GM18519 (cell line): ENCODE results near the gene KBTBD8.

Experiments used
- ATAC-seq: cut with Tn5 transposase; IDR thresholded peaks from one replicate; pipeline ENCODE4 v1.9.1; 2021; ENCODE audit warnings: mild to moderate bottlenecking, moderate library complexity; ENCODE audit not compliant: unreplicated experiment, low FRiP score

Gene KBTBD8

DNA sequence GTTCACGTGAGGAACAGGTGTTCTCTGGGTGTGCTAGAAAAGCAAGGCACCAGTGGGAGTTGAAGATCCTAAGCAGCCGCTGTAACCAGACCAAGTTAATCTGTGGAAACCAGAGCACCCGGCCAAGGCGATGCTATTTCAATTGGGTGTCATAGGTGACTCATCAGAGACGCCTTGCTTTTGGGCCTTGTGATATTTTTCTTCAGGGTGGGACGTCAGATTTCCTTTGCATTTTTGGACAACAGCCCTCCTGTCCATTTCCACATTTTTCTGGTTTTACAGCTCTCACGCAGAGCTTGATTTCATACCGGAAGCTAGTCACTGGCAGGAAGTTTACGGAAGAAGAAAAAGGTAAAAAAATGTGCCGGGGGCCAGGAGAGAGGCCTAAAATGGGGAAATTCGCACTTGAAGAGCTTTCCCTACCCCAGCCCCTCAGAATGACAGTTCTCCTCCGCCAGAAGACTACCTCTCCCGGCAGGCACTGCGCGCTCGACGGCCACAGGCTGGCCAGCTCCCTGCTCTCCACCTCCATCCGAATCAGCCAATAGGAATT is 471 bp upstream of the KBTBD8 start:
- no peak for ATAC-seq

- ATAC-seq: no peak
Observed at GRCh38 chr3:66998904-66999235, 763 bp downstream of the KBTBD8 start.

GRCh38 chr3:67000009-67000408 is 1.9 kb downstream of the KBTBD8 start:
- peak; percentile 76 for ATAC-seq

DNA sequence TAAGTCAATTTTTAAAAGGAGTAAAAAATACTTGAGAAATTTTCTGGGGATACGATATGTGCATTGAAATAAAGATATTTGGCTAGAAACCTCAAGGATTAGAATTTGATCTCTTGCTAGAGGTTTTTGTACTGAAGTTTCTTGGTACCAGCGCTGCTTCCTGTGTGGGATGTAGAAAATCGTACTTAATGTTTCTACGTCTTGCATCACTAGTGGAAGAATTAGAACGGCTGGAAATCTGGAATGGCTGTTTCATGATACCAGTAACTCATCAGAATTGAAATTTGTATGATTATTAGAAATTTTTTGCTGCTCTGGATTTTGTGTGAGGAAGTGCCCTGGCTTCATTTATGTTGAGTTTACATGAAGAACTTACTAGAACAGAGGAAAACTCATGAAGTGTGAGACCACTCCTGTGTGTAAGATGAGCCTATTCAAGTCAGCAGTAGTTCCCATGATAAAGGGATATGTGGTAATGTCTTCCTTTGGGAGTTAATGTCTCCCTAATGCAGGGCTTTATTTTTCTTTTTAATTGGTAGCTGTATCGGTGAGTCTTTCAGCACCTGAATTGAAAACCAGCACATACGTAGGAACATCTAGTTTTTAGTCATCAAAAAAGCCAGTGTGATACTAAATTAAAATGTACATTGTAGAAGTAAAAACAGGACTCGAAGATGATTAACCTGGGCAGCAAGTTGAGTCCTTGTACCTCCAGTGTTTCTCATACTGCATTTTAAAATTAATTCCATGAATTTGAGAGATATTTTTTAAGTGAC is 3.2 kb downstream of the KBTBD8 start:
- no peak for ATAC-seq

- ATAC-seq: no peak
Observed at GRCh38 chr3:67005974-67006373, 7.9 kb downstream of the KBTBD8 start.

GRCh38 chr3:67006460-67006859 is 8.4 kb downstream of the KBTBD8 start:
- ATAC-seq: no peak

DNA sequence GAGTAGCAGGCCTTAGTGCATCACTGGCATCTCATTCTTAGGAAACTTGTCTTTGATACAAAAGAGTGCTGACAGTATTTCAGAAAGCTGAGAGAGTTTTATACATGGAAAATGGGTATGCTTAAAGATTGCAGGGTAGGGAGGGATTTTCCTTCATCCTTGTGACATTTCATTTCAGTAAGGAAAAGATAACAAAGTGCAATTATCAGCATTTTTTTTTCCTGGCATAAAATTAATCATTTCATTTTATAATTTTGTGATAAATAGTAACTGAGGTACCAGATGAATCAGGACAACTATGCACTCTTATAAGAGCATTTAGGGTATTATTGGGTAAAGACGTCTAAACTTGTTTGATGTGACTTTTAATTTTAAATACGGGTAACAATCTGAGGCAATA is 10.3 kb downstream of the KBTBD8 start:
- ATAC-seq: no peak

DNA sequence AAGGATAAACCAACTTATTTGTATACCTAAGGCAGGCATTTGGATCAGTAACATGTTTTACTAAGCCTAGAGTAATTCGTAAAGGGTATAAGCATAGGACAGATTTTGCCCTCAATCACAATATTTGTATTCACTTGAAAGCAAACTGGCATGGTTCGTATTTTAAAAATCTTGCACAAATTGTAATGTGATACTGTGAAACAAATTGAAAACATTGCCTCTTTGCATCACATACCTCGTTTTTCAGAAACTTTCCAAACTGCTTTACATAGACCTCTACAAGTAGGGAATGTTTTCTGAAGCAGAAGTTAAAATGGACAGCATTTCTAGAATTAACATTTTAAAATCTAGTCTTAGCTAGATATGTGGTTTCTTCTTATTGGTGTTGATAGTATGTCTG is 11.6 kb downstream of the KBTBD8 start:
- no peak for ATAC-seq

DNA sequence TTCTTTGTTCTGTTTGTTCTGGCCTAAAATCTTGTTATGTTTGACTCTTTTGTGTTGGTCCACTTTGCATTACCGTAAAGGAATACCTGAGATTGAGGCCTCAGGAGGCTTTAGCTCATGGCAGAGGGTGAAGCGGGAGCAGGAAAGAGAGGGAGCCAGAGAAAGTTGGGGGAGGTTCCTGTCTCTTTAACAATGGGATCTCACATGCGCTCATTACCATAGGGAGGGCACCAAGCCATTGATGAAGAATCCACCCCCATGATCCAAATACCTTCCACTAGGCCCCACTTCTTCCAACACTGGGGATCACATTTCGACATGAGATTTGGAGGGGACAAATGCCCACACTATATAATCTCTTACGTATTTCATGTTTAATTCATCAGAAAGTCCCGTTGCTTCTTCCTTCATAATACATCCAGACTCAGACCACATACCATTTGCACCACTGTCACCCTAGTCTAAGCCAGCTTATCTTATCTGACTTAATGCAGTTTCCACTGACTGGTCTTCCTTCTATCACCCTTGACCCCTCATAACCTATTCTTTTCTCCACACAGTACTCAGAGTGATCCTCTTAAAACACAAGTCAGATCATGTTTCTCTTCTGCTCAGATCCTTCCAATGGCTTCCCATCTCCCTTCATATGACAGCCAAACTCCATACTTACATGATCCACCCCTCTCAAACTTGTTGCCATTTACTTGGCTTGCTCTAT is 13.5 kb downstream of the KBTBD8 start:
- no peak for ATAC-seq

DNA sequence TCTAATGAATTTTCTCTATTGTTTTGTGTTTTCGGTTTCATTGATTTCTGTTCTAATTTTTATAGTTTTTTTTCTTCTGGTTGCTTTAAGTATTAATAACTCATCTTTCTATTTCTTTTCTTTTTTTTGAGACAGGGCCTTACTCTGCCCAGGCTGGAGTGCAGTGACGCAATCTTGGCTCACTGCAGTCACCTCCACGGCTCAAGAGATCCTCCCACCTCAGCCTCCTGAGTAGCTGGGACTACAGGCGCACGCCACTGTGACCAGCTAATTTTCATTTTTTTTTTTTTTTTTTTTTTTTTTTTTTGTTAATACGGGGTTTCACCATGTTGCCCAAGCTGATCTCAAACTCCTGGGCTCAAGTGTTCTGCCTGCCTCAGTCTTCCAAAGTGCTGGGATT is 14.5 kb downstream of the KBTBD8 start:
- ATAC-seq: no peak

DNA sequence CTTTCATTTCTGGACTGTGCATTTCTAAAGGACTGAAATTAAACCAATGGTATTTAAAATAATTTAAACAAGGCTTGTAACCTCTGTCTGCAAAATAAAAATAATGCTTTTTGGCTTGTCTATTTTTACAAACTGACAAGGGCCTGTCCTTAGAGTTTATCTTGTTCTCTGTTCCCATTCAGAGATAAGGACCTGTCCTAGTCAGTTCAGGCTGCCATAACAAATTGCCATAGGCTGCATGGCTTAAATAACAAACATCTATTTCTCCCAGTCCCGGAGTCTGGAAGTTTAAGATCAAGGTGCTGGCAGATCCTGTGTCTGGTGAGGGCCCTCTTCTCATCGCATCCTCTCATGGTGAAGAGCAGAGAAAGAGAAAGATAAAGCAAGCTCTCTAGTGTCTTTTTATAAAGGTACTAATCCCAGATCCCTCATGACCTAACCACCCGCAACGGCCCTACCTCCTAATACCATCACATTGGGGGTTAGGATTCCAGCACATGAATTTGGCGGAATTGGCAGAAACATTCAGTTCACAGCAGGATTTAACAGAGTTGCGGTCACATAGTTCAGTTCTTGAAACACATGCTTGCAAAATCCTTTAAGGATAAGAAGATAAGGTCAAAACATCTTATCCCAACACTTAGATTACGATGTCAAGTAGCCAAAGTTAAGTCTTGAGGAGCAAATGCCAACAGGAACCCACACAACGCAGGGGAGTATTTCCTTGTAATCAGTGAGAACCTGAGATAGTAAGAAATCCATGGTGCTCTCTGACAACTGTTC is 17.8 kb downstream of the KBTBD8 start:
- no peak for ATAC-seq

- no peak for ATAC-seq
Observed at GRCh38 chr3:67016522-67017080, 18.5 kb downstream of the KBTBD8 start.

GRCh38 chr3:67017211-67017610 is 19.1 kb downstream of the KBTBD8 start:
- ATAC-seq: no peak

- peak; percentile 34 for ATAC-seq
Observed at GRCh38 chr3:67018105-67018788, 20.1 kb downstream of the KBTBD8 start.

DNA sequence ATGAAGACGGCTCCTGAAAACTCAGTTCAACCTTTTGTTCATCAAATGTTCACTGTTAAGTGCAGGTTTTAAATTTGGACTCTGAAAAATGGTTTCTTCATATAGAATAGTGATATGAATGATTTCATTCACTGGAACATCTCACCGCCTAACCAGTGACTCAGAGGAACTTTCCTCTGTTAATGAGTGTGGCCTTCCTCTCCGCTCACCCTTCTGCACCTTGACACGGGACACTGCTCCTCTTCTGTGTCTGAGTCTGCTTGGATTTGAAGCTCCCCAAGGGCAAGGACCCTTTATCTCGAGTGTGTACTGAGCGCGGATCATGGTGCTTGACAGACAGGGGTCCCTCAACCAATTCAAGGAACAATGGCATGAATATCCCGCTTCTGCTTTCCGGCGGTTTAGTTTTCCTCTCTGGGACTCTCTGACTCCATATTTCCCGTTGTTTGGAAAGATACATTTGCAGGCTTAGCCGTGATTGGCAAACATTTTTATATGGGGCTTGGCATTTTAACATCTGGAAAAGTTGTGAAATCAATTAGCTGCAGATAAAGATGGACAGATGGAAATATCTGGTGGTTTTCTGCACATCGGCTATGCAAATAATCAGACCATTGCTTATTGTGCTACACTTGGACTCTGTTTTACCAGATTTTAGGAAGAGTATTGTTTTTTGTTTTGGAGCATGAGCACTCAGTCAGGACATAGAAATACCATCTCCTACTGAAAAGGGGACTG is 20.9 kb downstream of the KBTBD8 start:
- peak; percentile 39 for ATAC-seq

GRCh38 chr3:67028001-67028784 is 30.1 kb downstream of the KBTBD8 start:
- ATAC-seq: no peak

DNA sequence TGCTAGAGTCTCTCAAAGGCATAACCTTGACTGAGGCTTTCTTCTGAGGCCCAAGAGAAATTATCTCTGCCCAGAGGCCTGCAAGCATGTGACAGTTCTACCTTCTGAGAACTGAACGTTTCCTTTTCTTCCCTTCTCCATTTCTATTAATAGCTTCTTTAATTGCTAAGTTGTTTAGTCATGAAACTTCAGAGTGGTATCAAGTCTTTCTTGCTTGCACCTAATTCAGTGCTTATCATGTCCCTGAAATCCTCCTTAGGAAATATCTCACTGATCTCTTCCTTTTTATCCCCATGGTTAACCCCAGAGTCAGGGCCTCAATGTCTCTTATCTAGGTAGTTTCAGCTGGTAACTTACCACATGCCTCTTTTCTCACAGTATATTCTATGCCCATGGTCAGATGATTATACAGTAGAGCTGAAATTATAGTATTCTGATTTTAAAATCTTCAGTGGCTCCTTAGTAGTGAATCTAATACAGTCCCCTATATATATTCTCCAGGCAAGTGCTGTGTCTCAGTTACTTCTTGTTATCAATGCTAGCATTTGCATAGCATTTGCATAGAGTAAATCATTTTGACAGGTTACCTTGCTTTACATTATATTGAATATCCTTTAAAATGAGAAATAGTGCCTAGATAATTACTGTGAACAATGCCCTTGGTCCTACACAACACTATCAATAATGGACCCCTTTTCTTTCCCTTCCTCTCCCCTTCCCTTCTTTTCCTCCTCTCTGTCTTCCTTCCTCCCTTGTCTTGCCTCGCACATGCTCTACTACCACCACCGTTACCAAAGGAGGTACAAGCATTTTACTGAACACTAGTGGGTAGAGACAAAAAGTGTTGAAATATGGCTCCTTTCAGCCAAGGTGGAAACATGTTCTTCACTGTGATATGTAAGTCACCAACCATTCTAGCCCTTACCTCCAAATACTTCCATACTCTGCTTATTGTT is 33.0 kb downstream of the KBTBD8 start:
- peak; percentile 77 for ATAC-seq

DNA sequence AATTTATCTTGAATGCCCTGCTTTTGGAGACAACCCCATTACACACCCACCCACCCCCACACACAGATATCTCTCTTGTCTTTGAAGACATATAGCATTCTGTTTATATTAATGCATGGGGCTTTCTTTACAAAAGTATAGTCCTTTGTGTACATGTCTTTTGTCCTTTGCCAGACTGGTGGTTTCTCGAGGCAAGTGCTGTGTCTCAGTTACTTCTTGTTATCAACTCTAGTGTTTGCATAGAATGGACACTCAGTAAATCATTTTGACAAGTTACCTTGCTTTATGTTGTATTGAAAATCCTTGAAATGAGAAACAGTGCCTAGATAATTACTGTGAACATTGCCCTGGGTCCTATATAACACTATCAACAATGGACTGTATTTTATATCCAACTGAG is 33.9 kb downstream of the KBTBD8 start:
- ATAC-seq: no peak
